ENCODE data around the gene RPS15. TPM values are rescaled to one million over a fixed set of nuclear protein-coding genes. Genes with fewer than 3 reads are reported as not detected.

RPS15 gene
- 1,862 TPM for total RNA-seq (2021; ENCODE audit: unreplicated experiment)
- polyA plus RNA-seq (2012), result 2,807 and 2,860 TPM in 2 replicates
- percentile 100 among the genes with signal in this experiment for Bru-seq, nascent RNA
- BruChase-seq, experiment 1, labeled RNA remaining after a 6-hour chase, result percentile 100 among the genes with signal in this experiment
- BruChase-seq, experiment 2, labeled RNA remaining after a 2-hour chase, result percentile 100 among the genes with signal in this experiment
- long read RNA-seq, transcript RPS15-210 (3 exons, 873 nt), result minor isoform, 49 of 890 reads
- long read RNA-seq, transcript RPS15-201 (4 exons, 534 nt), result minor isoform, 19 of 890 reads
- long read RNA-seq, transcript RPS15-202 (4 exons, 467 nt), result minor isoform, 5 of 890 reads
- long read RNA-seq, transcript RPS15-209 (4 exons, 510 nt), result major isoform, 720 of 890 reads
- long read RNA-seq, partial matches to known transcripts, result 64 of 890 reads
- long read RNA-seq, other reads (novel, unspliced or antisense), result 28 of 890 reads

DNA sequence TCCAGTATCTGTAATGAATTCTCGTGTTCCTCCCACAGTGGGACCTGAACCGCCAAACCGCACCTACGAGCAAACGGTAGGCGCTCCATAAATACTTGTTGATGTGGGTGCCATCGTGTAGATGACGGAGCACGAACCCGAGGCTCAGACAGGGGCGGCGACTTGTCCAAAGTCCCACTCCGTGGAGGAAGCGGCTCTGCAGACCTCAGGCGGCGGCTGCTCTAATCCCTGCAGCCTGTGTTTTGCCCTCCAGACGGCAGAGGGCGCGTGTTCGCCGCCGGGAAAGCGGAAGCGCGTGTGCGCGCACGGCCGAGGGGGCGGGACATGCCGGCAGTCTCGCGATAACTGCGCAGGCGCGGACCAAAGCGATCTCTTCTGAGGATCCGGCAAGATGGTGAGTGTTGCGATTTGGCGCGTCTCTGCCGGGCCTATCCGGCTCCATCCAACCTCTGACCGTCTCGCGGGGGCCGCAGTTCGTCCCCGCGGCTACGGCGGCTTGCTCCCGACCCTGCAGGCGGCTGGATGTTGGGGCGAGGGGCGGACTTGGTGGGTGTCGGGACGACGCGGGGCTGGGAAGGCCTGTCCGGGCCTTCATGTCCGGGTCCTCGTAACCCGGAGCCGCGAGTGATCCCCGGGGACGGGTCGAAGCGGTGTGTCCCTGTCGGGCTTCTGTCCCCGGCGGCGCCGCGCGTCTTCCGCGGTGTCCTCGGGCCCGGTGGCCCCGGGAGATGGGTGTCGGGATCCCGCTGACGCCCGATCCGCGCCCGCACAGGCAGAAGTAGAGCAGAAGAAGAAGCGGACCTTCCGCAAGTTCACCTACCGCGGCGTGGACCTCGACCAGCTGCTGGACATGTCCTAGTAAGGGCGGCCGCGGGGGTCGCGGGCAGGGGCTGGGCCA lies at the start of gene RPS15:
RPS15 (plus strand) TSS at position 362 of the 898 bp plus-strand sequence; CDS start at position 392, 30 bp downstream.
- H4K20me1 ChIP-seq (ENCODE audit: insufficient read depth), result peaks cover 21% of the 10 kb centered on the region; the same call in 1 of the 2 replicates
- TF ChIP-seq, protein P1, sequence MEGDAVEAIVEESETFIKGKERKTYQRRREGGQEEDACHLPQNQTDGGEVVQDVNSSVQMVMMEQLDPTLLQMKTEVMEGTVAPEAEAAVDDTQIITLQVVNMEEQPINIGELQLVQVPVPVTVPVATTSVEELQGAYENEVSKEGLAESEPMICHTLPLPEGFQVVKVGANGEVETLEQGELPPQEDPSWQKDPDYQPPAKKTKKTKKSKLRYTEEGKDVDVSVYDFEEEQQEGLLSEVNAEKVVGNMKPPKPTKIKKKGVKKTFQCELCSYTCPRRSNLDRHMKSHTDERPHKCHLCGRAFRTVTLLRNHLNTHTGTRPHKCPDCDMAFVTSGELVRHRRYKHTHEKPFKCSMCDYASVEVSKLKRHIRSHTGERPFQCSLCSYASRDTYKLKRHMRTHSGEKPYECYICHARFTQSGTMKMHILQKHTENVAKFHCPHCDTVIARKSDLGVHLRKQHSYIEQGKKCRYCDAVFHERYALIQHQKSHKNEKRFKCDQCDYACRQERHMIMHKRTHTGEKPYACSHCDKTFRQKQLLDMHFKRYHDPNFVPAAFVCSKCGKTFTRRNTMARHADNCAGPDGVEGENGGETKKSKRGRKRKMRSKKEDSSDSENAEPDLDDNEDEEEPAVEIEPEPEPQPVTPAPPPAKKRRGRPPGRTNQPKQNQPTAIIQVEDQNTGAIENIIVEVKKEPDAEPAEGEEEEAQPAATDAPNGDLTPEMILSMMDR (IDR thresholded peaks at IDR 0.05 in 2 of 3, conservative IDR thresholded peaks at IDR 0.05 in 1 of 3; ENCODE audit: borderline replicate concordance in 1 of 3, insufficient read depth in 1 of 3, low read depth in 2 of 3, low read length in 2 of 3), result peak; percentile 67 to 92 (median 79)
- TF ChIP-seq ATF3 (IDR thresholded peaks at IDR 0.05), result no peak
- no peak; the same call in 1 of the 2 replicates for TF ChIP-seq FOSL1 (IDR thresholded peaks at IDR 0.05; ENCODE audit: low read depth)
- no peak; the same call in 1 of the 2 replicates for TF ChIP-seq SRF (IDR thresholded peaks at IDR 0.05; ENCODE audit: low read depth)
- TF ChIP-seq CEBPB (IDR thresholded peaks at IDR 0.05; ENCODE audit: low read depth), result no peak
- no peak for TF ChIP-seq EZH2 (IDR thresholded peaks at IDR 0.05)
- peak; percentile 84 for TF ChIP-seq TCF7L2 (IDR thresholded peaks at IDR 0.05; ENCODE audit: borderline replicate concordance, extremely low read depth, insufficient read depth, insufficient read length)
- TF ChIP-seq POLR2AphosphoS5 (IDR thresholded peaks at IDR 0.05; ENCODE audit: low read depth, low read length), result peak; percentile 99
- TF ChIP-seq POLR2A (IDR thresholded peaks at IDR 0.05; ENCODE audit: borderline replicate concordance, extremely low read depth, insufficient read depth, insufficient read length), result peak; percentile 93
- TF ChIP-seq YY1 (IDR thresholded peaks at IDR 0.05; ENCODE audit: extremely low read depth, insufficient replicate concordance, low read depth, low read length), result peak; percentile 84
- peak; percentile 76 for TF ChIP-seq EGR1 (IDR thresholded peaks at IDR 0.05; ENCODE audit: low read depth)
- no peak; the same call in 1 of the 2 replicates for TF ChIP-seq JUND (IDR thresholded peaks at IDR 0.05)
- peak; percentile 96 for TF ChIP-seq CBX3 (IDR thresholded peaks at IDR 0.05; ENCODE audit: low read depth)
- TF ChIP-seq, protein P2, sequence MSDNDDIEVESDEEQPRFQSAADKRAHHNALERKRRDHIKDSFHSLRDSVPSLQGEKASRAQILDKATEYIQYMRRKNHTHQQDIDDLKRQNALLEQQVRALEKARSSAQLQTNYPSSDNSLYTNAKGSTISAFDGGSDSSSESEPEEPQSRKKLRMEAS (IDR thresholded peaks at IDR 0.05), result peak; percentile 95
- peak; percentile 87 for TF ChIP-seq SP1 (IDR thresholded peaks at IDR 0.05; ENCODE audit: low read depth)
- TF ChIP-seq SIN3A (IDR thresholded peaks at IDR 0.05; ENCODE audit: low read depth), result peak; percentile 96
- TF ChIP-seq, protein P3, sequence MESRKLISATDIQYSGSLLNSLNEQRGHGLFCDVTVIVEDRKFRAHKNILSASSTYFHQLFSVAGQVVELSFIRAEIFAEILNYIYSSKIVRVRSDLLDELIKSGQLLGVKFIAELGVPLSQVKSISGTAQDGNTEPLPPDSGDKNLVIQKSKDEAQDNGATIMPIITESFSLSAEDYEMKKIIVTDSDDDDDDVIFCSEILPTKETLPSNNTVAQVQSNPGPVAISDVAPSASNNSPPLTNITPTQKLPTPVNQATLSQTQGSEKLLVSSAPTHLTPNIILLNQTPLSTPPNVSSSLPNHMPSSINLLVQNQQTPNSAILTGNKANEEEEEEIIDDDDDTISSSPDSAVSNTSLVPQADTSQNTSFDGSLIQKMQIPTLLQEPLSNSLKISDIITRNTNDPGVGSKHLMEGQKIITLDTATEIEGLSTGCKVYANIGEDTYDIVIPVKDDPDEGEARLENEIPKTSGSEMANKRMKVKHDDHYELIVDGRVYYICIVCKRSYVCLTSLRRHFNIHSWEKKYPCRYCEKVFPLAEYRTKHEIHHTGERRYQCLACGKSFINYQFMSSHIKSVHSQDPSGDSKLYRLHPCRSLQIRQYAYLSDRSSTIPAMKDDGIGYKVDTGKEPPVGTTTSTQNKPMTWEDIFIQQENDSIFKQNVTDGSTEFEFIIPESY (IDR thresholded peaks at IDR 0.05; ENCODE audit: extremely low read depth, insufficient replicate concordance, low read length), result peak; percentile 97
- TF ChIP-seq RAD21 (IDR thresholded peaks at IDR 0.05; ENCODE audit: low read depth), result peak; percentile 9; the same call in 1 of the 2 replicates
- peak; percentile 98 for TF ChIP-seq ZFX (IDR thresholded peaks at IDR 0.05)
- POLR2A ChIA-PET, result no interaction called here
- peaks cover 48% of the 10 kb centered on the region for H3K79me2 ChIP-seq (ENCODE audit: insufficient read depth, low read length)
- peak within 1 kb of the TSS; percentile 93 for H3K4me2 ChIP-seq (ENCODE audit: low read length)
- ATAC-seq (peak; percentile 86), DNase-seq (ENCODE audit: low read depth, low spot score) (peak; percentile 90)
- intact Hi-C loops (cut with micrococcal nuclease), result no loop called here
- peak within 1 kb of the TSS; percentile 82 for H3K27ac ChIP-seq (ENCODE audit: low read depth, low read length)
- peak within 1 kb of the TSS; percentile 76 to 96 for H3K4me3 ChIP-seq (replicated peaks in 1 of 2; ENCODE audit: low read depth in 1 of 2, low read length in 2 of 2)
- RAD21 ChIA-PET (ENCODE audit: low non-redundant PET in 1 of 2, low total read pairs in 2 of 2, uncharacterized antibody in 2 of 2, unreplicated experiment in 2 of 2), result no interaction called here
- no peaks in the 10 kb centered on the region for H3K9me3 ChIP-seq (ENCODE audit: control insufficient read depth in 1 of 2, insufficient read depth in 1 of 2, low read depth in 1 of 2, low read length in 2 of 2)
- H3K27me3 ChIP-seq (ENCODE audit: insufficient read depth, low read length), result no peaks in the 10 kb centered on the region
- CTCF ChIA-PET, result no interaction called here
- no peaks in the 10 kb centered on the region for H3K9me2 ChIP-seq (ENCODE audit: insufficient read depth)
- H3K9ac ChIP-seq (ENCODE audit: low read length), result peak within 1 kb of the TSS; percentile 98
- no peak within 1 kb of the TSS for H2AFZ ChIP-seq (ENCODE audit: low read depth, low read length, poor library complexity, severe bottlenecking)
- H3K36me3 ChIP-seq (ENCODE audit: control insufficient read depth in 1 of 2, insufficient read depth in 2 of 2, low read length in 2 of 2), result peaks cover 19 to 49% of the 10 kb centered on the region in 2 experiments
- peaks cover 42 to 60% of the 10 kb centered on the region in 2 experiments for H3K4me1 ChIP-seq (ENCODE audit: control insufficient read depth in 1 of 2, insufficient read depth in 2 of 2, low read length in 2 of 2)
- BruUV-seq (replicated peaks), result TSS peak; percentile 74
